HL-60 (cell line): Measurements from ENCODE around the gene ZG16B.

ENCODE experiments used
- DNase-seq, 2 experiments: peaks; one replicate each; pipeline ENCODE4 v3.0.0-alpha.2; 2010 to 2020; ENCODE audit warnings: low read depth in 1 of 2, low spot score in 1 of 2
- H3K27ac ChIP-seq: fragments of 250-450 bp; sonication (Bioruptor Pico); replicated peaks from 2 replicates; pipeline ENCODE4 v1.5.1; 2020; ENCODE audit warnings: mild to moderate bottlenecking, moderate library complexity
- H3K27me3 ChIP-seq: fragments of 250-450 bp; sonication (Bioruptor Pico); 2 replicates; pipeline ENCODE4 v1.5.1; 2021; ENCODE audit warnings: mild to moderate bottlenecking, moderate library complexity; ENCODE audit not compliant: insufficient read depth, poor library complexity, severe bottlenecking
- H3K4me3 ChIP-seq: replicated peaks from 2 replicates; pipeline ENCODE4 v1.5.1; 2011; ENCODE audit warnings: mild to moderate bottlenecking, control low read depth, low read length; ENCODE audit not compliant: insufficient read depth
- GABPA ChIP-seq: IDR thresholded peaks from 2 replicates; pipeline ENCODE4 v1.6.1; 2012; ENCODE audit warnings: low read depth
- POLR2AphosphoS5 ChIP-seq: IDR thresholded peaks from 2 replicates; pipeline ENCODE4 v1.6.1; 2012; ENCODE audit warnings: low read depth
- SPI1 ChIP-seq: IDR thresholded peaks from 2 replicates; pipeline ENCODE4 v1.6.1; 2012; ENCODE audit warnings: low read depth, mild to moderate bottlenecking, borderline replicate concordance
- TF ChIP-seq, protein P1 (sequence below): IDR thresholded peaks from 2 replicates; pipeline ENCODE4 v1.6.1; 2012; ENCODE audit warnings: low read depth; ENCODE audit not compliant: insufficient replicate concordance
- TF ChIP-seq, protein P2 (sequence below): IDR thresholded peaks from one replicate; pipeline ENCODE4 v1.5.1; 2011; ENCODE audit warnings: low read length, control low read depth, inconsistent platforms; ENCODE audit not compliant: insufficient read depth

Gene ZG16B

DNA sequence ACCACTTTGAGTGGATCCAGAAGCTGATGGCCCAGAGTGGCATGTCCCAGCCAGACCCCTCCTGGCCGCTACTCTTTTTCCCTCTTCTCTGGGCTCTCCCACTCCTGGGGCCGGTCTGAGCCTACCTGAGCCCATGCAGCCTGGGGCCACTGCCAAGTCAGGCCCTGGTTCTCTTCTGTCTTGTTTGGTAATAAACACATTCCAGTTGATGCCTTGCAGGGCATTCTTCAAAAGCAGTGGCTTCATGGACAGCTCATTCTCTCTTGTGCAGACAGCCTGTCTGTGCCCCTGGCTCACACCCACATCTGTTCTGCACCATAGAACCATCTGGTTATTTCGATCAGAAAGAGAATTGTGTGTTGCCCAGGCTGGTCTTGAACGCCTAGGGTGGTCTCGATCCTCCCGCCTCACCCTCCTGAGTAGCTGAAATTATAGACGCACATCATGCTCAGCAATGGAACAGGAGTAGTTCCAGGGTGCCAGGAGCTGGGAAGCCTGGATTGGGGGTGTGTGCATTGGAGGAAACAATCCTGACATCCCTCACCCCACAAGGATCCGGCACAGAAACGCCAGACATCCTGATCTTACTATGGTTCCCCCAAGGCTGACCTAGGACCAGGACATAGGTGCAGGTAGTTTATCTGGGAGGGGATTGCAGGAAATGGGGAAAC, 8.5 kb upstream of the ZG16B start:
- Histone ChIP-seq H3K27me3 (no peaks in the 10 kb centered on the region), H3K27ac (no peak overlapping the region), H3K4me3 (no peak overlapping the region)
- DNase-seq: no peak
- TF ChIP-seq, protein P1, sequence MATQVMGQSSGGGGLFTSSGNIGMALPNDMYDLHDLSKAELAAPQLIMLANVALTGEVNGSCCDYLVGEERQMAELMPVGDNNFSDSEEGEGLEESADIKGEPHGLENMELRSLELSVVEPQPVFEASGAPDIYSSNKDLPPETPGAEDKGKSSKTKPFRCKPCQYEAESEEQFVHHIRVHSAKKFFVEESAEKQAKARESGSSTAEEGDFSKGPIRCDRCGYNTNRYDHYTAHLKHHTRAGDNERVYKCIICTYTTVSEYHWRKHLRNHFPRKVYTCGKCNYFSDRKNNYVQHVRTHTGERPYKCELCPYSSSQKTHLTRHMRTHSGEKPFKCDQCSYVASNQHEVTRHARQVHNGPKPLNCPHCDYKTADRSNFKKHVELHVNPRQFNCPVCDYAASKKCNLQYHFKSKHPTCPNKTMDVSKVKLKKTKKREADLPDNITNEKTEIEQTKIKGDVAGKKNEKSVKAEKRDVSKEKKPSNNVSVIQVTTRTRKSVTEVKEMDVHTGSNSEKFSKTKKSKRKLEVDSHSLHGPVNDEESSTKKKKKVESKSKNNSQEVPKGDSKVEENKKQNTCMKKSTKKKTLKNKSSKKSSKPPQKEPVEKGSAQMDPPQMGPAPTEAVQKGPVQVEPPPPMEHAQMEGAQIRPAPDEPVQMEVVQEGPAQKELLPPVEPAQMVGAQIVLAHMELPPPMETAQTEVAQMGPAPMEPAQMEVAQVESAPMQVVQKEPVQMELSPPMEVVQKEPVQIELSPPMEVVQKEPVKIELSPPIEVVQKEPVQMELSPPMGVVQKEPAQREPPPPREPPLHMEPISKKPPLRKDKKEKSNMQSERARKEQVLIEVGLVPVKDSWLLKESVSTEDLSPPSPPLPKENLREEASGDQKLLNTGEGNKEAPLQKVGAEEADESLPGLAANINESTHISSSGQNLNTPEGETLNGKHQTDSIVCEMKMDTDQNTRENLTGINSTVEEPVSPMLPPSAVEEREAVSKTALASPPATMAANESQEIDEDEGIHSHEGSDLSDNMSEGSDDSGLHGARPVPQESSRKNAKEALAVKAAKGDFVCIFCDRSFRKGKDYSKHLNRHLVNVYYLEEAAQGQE: no peak
- TF ChIP-seq, protein P2, sequence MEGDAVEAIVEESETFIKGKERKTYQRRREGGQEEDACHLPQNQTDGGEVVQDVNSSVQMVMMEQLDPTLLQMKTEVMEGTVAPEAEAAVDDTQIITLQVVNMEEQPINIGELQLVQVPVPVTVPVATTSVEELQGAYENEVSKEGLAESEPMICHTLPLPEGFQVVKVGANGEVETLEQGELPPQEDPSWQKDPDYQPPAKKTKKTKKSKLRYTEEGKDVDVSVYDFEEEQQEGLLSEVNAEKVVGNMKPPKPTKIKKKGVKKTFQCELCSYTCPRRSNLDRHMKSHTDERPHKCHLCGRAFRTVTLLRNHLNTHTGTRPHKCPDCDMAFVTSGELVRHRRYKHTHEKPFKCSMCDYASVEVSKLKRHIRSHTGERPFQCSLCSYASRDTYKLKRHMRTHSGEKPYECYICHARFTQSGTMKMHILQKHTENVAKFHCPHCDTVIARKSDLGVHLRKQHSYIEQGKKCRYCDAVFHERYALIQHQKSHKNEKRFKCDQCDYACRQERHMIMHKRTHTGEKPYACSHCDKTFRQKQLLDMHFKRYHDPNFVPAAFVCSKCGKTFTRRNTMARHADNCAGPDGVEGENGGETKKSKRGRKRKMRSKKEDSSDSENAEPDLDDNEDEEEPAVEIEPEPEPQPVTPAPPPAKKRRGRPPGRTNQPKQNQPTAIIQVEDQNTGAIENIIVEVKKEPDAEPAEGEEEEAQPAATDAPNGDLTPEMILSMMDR: no peak
- no peak for TF ChIP-seq SPI1

DNA sequence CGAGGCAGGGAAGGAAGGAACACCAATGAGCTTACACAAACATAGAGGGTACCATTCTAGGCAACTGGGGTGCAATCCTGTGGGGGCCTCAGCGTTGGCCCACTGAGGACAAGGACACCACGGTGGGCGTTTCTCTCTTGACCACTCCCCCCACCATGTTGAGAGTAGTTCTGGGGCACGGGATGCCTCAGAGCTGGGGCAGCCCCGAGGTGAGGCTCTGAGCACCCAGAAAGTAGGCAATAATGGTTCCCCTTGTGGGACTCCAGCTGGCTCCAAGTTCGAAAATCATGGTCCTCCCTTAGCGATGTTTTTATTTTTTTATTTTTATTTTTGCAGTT, 8.0 kb upstream of the ZG16B start:
- no peak for TF ChIP-seq POLR2AphosphoS5
- no peak for TF ChIP-seq SPI1
- TF ChIP-seq, protein P2: no peak
- TF ChIP-seq GABPA: no peak
- TF ChIP-seq, protein P1: no peak
- no peak for DNase-seq
- no peak overlapping the region for H3K27ac ChIP-seq
- no peaks in the 10 kb centered on the region for H3K27me3 ChIP-seq
- no peak overlapping the region for H3K4me3 ChIP-seq

DNA sequence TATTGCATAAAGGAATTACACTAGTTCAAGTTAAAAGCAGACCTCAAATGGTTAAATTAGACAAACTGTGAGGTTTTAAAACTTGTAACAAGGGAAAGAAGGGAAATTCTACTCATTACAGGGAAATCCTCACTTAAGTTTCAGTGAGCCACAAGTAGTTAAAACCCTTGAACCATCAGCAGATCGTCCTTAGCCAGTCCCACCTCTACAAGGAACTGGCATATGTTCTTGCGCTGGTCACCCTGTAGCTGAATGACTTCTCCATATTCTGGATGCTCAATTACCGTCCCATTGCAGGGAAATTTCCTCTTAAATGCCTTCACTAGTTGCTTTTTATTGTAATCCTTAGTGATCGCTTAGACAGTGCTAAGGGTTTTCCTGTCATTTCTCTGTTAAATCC, 7.6 kb upstream of the ZG16B start:
- Histone ChIP-seq H3K27ac (no peak overlapping the region), H3K4me3 (no peak overlapping the region), H3K27me3 (no peaks in the 10 kb centered on the region)
- no peak for DNase-seq
- TF ChIP-seq SPI1: no peak
- no peak for TF ChIP-seq GABPA
- TF ChIP-seq POLR2AphosphoS5: no peak
- TF ChIP-seq, protein P2: no peak
- TF ChIP-seq, protein P1: no peak
